ENCODE measurements around the gene TBC1D21. TPM values are rescaled to one million over a fixed set of nuclear protein-coding genes. Genes with fewer than 3 reads are reported as not detected.

The TBC1D21 gene
- total RNA-seq, 2 experiments from 2014 or later = not detected

DNA sequence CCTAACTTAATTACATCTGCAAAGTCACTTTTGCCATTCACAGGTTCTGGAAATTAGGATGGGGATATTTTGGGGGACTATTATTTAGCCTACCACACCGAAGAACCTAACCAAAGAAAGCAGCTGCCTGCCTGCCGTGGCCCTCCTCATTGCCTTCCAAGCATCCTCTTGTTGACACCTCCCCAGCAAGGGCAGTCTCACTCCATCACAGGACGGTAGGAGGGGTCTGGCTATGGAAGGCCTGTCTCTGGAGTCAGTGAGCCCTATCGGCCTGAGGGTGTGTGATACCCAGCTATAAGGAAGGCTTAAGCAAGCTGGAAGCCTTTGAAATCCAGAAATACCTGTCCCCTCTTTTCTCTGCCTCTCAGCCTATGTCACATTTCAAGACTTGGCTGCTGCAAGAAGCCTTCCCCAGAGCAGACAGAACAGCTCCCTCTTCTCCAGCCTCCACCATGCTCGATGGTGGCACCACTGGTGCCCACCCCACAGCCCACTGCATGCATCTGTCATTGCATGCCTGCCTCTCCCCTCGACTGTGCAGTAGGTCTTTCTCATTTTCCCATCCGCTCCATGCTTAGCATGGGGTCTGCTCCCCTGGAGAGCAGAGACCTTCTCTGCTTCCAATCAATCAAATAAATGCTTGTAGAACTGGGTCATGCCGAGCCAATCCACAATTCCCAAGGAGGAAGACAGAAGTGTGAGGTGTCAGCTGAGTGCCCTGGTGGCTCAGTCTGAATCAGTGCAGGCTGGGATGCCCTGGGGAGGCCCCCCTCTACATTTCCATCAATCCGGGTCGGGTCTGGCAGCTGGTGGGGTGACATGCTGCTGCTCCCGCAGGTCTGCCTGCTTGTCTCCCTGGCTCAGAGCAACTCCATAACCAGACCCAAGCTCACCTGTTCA is 29.0 kb downstream of the TBC1D21 start:
- no peaks in the 10 kb centered on the region for H3K36me3 Mint-ChIP-seq (ENCODE audit: low read depth)
- intact Hi-C loops (cut with DNase I, micrococcal nuclease) = no loop called here
- ATAC-seq (no peak), DNase-seq (no peak)
- ChIA-PET POLR2A (no interaction called here), CTCF (interaction anchor here (0.5 to 1.2 kb wide), 3 partner anchors 28 to 1446 kb away, joined by 3 read pairs; no protein-coding TSS in a partner anchor)
- no peaks in the 10 kb centered on the region for H3K27me3 Mint-ChIP-seq
- no peaks in the 10 kb centered on the region for H3K9me3 Mint-ChIP-seq (ENCODE audit: low read depth)
- no peak overlapping the region for H3K4me3 Mint-ChIP-seq
- H3K27ac Mint-ChIP-seq = no peak overlapping the region
- H3K4me1 Mint-ChIP-seq = no peaks in the 10 kb centered on the region

DNA sequence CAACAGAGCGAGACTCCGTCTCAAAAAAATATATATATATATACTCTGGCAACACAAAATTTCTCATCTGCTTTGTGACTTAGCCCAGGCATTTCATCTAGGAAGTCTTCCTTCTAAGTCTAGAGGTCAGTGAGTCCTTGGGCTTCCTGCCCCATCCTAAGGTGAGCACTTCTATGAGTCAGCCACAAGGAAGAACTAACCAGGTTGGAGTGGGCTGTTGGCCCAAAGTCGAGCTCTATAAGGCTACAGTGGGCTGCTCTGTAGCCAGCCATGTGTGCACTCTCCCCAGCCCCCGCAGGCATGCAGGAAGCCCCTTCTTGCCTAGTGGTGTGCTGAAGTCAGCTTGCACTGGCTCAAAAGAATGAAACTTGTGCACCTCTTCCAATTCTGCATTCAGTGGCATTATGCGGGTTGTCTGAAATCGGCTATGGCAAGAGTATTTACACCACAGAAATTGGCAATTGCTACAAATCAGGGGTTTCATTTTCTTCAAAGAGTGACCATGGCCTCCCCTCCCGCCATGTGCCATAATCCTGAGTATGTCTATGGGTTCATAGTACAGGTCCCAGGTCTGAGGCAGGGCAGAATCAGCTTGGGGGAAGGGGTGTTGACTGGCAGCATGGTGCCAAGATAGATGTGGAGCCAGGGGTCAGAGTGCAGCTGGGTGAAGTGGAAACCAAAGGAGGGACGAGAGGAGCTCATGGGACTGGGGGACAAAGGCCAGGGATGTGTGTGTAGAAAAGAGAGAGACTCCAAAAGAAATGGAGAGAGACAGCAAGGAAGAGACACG is 30.9 kb downstream of the TBC1D21 start:
- Mint-ChIP-seq H3K27ac (no peak overlapping the region), H3K9me3 (ENCODE audit: low read depth) (no peaks in the 10 kb centered on the region), H3K4me3 (no peak overlapping the region), H3K27me3 (no peaks in the 10 kb centered on the region), H3K36me3 (ENCODE audit: low read depth) (no peaks in the 10 kb centered on the region), H3K4me1 (no peaks in the 10 kb centered on the region)
- ChIA-PET CTCF (interaction anchor here (0.8 to 8.0 kb wide), 3 partner anchors 11 to 53 kb away, joined by 3 to 70 read pairs (median 14); partner anchors contain the start of gene TBC1D21), POLR2A (no interaction called here)
- ATAC-seq = no peak
- no peak for DNase-seq
- intact Hi-C loops (cut with DNase I, micrococcal nuclease) = no loop called here

DNA sequence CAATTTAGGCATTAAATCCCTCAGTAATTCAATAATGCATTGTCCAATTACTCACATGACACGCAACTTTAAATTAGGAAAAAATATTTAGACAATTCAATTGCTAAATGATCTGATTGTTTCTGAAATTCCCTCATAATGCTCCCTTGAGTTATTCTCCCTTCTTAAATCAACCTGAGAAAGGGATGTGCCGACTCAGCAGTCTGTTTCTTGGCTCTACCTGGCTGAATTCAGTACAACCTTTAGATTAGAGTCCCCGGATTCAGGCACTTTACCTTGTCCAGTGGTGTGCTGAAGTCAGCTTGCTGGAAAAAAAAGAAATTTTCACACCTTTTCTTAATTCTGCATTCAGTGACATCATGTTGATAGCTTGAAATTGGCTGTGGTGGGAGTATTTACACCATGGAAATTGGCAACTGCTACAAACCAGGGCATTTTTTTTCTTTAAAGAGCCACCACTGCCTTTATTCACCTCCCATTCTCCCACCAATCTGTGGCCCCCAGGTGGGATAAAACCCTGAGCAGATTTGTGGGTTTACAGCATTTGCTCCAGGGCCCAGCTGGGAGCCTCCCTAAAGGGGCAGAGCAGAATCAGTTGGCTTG is 32.0 kb downstream of the TBC1D21 start:
- Mint-ChIP-seq H3K27me3 (no peaks in the 10 kb centered on the region), H3K9me3 (ENCODE audit: low read depth) (no peaks in the 10 kb centered on the region), H3K4me3 (no peak overlapping the region), H3K4me1 (no peaks in the 10 kb centered on the region), H3K36me3 (ENCODE audit: low read depth) (no peaks in the 10 kb centered on the region), H3K27ac (no peak overlapping the region)
- ATAC-seq = no peak
- ChIA-PET POLR2A (no interaction called here), CTCF (interaction anchor here (0.6 to 8.0 kb wide), 7 partner anchors 10 to 54 kb away, joined by 3 to 70 read pairs (median 7); partner anchors contain the start of gene TBC1D21)
- no peak for DNase-seq
- intact Hi-C loops (cut with DNase I, micrococcal nuclease) = no loop called here

DNA sequence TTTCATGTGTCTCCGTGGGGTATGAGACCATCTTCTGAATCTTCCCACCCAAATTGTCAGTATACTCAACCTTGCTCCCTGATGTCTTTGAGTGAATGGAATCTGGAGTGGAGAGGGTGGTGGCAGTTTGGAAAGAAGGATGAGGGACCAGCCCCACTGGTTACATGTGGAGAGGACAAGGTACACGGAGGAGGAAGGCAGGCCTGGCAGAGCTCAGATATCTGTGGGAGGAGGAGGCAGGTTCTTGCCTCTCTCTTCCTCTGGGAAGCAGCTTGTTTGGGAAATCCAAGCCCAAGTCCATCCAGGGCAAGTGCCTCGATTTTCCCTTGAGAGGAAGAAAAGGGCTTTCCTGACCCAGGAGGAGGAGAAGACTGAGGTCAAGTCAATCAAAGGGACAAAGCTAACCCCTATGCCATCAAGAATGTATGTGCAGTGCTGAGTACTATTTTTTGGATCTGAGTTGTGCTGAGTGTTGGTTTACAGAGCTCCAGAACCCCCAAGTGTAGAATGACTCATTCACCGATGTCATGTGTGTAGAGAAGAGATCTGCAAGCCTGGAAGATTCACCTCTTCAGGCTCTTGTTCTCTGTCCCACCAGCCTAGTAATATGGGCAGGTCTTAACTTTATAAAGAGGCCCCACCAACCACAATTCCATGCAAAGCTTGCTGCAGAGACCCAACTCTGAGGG is 33.1 kb downstream of the TBC1D21 start:
- ATAC-seq (peak; percentile 36), DNase-seq (no peak)
- H3K9me3 Mint-ChIP-seq (ENCODE audit: low read depth) = no peaks in the 10 kb centered on the region
- H3K27ac Mint-ChIP-seq = no peak overlapping the region
- ChIA-PET POLR2A (no interaction called here), CTCF (interaction anchor here (0.6 to 8.0 kb wide), 23 partner anchors 8 to 90 kb away, joined by 3 to 70 read pairs (median 6); partner anchors contain the start of gene TBC1D21)
- no peaks in the 10 kb centered on the region for H3K27me3 Mint-ChIP-seq
- H3K4me1 Mint-ChIP-seq = no peaks in the 10 kb centered on the region
- intact Hi-C loops (cut with DNase I, micrococcal nuclease) = loop anchor here in 1 of 2 experiments (2.0 kb wide), 1 partner anchor 32 kb away; no protein-coding TSS in a partner anchor
- H3K36me3 Mint-ChIP-seq (ENCODE audit: low read depth) = no peaks in the 10 kb centered on the region
- no peak overlapping the region for H3K4me3 Mint-ChIP-seq

DNA sequence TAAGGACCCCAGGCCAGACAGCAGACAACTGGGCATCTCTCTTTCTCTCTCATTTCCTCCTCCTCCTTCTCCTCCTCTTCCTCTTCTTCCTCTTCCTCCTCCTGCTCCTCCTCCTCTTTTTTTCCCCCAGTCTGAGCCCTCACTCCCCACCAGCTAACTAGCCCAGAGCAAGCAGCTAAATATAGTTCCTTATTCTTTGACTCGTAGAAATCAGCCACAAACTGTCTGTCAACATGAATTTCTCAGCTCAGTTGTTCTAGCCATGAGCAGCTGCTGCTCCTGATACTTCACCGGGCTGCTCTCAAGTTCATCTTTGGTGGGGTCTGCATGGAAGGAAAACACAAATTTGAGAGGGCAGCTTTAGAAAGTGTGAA is 33.7 kb downstream of the TBC1D21 start:
- no peaks in the 10 kb centered on the region for H3K27me3 Mint-ChIP-seq

DNA sequence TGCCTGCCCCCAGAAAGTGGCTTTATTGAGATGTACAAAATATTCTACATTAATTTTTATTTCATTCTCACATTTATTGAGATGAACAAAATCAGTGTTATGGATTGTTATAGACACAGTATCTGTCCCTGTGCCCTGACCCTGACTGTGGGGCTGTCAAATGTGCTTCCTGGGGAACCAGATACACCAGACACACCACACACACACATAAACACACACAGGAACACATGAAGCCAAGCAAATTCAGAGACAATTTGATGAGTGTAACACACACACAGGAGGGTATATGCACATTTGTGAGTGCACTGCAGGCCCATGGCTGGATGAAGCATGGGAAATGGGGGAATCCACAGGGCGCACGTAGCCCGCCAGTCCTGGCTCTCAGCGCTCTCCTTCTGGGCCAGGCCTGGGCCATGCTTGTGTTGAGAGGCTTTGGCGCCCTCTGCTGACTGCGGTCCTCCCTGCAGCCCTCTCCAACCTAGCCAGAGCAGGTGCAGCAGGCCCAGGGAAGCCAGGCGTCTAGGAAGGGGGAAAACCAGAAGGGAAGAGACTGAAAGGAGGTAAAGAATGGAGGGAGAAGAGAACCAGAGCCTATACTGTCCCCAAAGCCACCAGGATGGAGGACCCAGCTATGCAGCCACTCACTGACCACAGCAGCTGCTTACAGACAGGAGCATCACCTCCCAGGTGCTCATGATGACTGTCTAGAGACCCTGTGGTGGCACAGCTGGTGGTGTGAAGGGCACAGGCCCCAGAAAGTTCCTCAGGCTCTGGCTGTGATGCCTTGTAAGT is 34.9 kb downstream of the TBC1D21 start:
- intact Hi-C loops (cut with DNase I, micrococcal nuclease) = loop anchor here in 1 of 2 experiments (1.0 kb wide), 2 partner anchors 11 to 34 kb away; no protein-coding TSS in a partner anchor
- POLR2A ChIA-PET = no interaction called here
- peak; percentile 90 for DNase-seq
- H3K27ac Mint-ChIP-seq = no peak overlapping the region
- no peaks in the 10 kb centered on the region for H3K27me3 Mint-ChIP-seq
- H3K9me3 Mint-ChIP-seq (ENCODE audit: low read depth) = no peaks in the 10 kb centered on the region
- no peak overlapping the region for H3K4me3 Mint-ChIP-seq
- no peaks in the 10 kb centered on the region for H3K36me3 Mint-ChIP-seq (ENCODE audit: low read depth)
- CTCF ChIA-PET = interaction anchor here (0.6 to 8.0 kb wide), 19 partner anchors 7 to 540 kb away, joined by 3 to 70 read pairs (median 6); partner anchors contain the start of gene TBC1D21
- no peaks in the 10 kb centered on the region for H3K4me1 Mint-ChIP-seq
- ATAC-seq = peak; percentile 100

More for the DNA sequence above, 33.7 kb downstream of the TBC1D21 start:
- CTCF ChIA-PET = interaction anchor here (0.6 to 8.0 kb wide), 23 partner anchors 9 to 112 kb away, joined by 3 to 70 read pairs (median 6); partner anchors contain the start of gene TBC1D21
- Mint-ChIP-seq H3K36me3 (ENCODE audit: low read depth) (no peaks in the 10 kb centered on the region), H3K27ac (no peak overlapping the region), H3K4me1 (no peaks in the 10 kb centered on the region), H3K9me3 (ENCODE audit: low read depth) (no peaks in the 10 kb centered on the region), H3K4me3 (no peak overlapping the region)
- DNase-seq = no peak
- ATAC-seq = no peak
- intact Hi-C loops (cut with DNase I, micrococcal nuclease) = loop anchor here in 1 of 2 experiments (2.0 kb wide), 1 partner anchor 32 kb away; no protein-coding TSS in a partner anchor
- POLR2A ChIA-PET = no interaction called here

DNA sequence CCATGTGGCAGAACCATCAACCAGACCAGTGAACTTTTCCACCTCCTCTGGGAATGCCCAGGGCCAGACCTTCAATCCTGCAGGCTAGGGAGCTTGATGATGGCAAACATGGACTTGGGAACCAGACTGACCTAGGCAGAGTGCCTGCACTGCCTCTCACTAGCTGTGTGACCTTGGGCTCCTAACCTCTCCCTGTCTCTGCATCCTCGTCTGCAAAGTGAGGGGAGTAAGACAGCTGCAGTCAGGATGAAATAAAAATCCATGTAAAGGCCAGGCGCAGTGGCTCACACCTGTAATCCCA is 35.4 kb downstream of the TBC1D21 start:
- Mint-ChIP-seq H3K9me3 (ENCODE audit: low read depth) (no peaks in the 10 kb centered on the region), H3K4me3 (no peak overlapping the region), H3K36me3 (ENCODE audit: low read depth) (no peaks in the 10 kb centered on the region), H3K4me1 (peaks cover 3% of the 10 kb centered on the region), H3K27ac (no peak overlapping the region), H3K27me3 (no peaks in the 10 kb centered on the region)
- POLR2A ChIA-PET = no interaction called here
- no peak for DNase-seq
- CTCF ChIA-PET = interaction anchor here (0.6 to 8.0 kb wide), 13 partner anchors 11 to 540 kb away, joined by 3 to 70 read pairs (median 5); partner anchors contain the start of gene TBC1D21
- ATAC-seq = no peak
- intact Hi-C loops (cut with DNase I, micrococcal nuclease) = loop anchor here in 1 of 2 experiments (1.0 kb wide), 2 partner anchors 11 to 34 kb away; no protein-coding TSS in a partner anchor

DNA sequence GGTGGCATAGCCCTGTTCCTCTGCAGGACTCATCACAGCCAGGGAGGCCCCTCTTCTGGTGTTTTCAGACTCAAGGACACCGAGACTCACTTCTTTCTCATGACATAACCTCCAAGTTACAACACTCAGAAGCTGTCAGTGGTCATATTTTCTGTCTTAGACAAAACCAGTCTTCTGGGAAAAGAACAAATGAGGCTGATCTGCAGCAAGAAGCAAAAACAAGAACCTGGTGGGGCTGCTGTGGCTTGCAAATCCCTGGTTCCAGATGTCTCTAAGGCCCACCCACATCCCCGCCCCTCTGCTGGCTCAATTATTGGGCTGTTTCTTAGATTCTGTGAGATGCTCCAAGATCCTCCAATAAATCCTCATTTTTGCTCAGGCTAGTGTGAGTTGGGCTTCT is 36.3 kb downstream of the TBC1D21 start:
- DNase-seq (no peak), ATAC-seq (no peak)
- H3K9me3 Mint-ChIP-seq (ENCODE audit: low read depth) = no peaks in the 10 kb centered on the region
- H3K4me1 Mint-ChIP-seq = peaks cover 8% of the 10 kb centered on the region
- H3K27me3 Mint-ChIP-seq = no peaks in the 10 kb centered on the region
- H3K4me3 Mint-ChIP-seq = no peak overlapping the region
- H3K27ac Mint-ChIP-seq = no peak overlapping the region
- intact Hi-C loops (cut with DNase I, micrococcal nuclease) = no loop called here
- CTCF ChIA-PET = interaction anchor here (0.6 to 8.0 kb wide), 10 partner anchors 11 to 56 kb away, joined by 3 to 70 read pairs (median 6); partner anchors contain the start of gene TBC1D21
- no peaks in the 10 kb centered on the region for H3K36me3 Mint-ChIP-seq (ENCODE audit: low read depth)
- POLR2A ChIA-PET = interaction anchor here (0.6 kb wide), 1 partner anchor 11 kb away, joined by 3 read pairs; no protein-coding TSS in a partner anchor

DNA sequence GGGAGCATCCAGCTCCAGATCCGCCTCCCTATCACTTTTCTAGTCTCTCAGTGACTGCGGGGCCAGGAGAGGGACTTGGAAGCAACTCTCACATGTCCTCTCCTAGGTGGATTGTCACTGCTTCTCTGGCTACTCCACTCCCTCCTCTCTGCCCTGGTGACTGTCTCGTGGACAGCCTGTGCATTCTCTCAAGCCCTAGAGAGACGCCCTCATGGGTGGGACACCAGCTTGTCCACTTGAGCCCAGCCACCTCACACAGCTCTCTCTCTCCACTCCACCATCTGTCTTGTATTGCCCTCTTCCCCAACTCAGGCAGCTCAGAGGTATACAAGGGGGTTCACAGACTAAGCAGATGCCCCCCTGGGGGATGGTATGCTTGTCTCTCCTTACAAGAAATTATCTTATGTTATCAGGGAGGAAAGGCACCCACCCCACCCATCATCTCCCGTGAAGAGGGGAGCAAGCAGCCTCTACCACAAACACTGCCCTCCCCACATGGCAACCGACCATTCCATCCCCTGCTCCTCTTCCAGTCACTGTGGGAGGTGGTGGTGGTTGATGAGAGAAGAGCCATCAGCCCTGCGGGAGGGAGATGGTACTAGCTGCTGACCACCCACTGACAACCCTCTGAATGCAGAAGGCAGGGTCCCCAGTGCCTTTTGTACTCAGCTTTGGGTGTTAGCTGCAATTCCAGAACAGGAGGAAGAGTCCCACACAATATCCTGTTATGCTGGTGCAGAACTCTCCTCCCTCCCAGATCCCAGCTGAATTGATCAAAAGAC is 37.3 kb downstream of the TBC1D21 start:
- ATAC-seq (no peak), DNase-seq (no peak)
- Mint-ChIP-seq H3K36me3 (ENCODE audit: low read depth) (no peaks in the 10 kb centered on the region), H3K4me3 (no peak overlapping the region), H3K4me1 (peaks cover 8% of the 10 kb centered on the region), H3K9me3 (ENCODE audit: low read depth) (no peaks in the 10 kb centered on the region), H3K27ac (no peak overlapping the region), H3K27me3 (no peaks in the 10 kb centered on the region)
- POLR2A ChIA-PET = interaction anchor here (0.6 kb wide), 1 partner anchor 12 kb away, joined by 3 read pairs; no protein-coding TSS in a partner anchor
- intact Hi-C loops (cut with DNase I, micrococcal nuclease) = no loop called here
- CTCF ChIA-PET = interaction anchor here (0.9 to 8.0 kb wide), 5 partner anchors 10 to 55 kb away, joined by 3 to 70 read pairs (median 6); partner anchors contain the start of gene TBC1D21

All from activated CD4-positive, alpha-beta T cell treated with anti-CD3 and anti-CD28 coated beads for 36 hours (primary cell).